Esophagus muscularis mucosa (tissue), 4 donors: ENCODE results near the gene SPARC. TPM values are rescaled to one million over a fixed set of nuclear protein-coding genes. Genes with fewer than 3 reads are reported as not detected.

Experiments used
- DNase-seq: peaks from one replicate; pipeline ENCODE4 v3.0.0-alpha.2; 2017; ENCODE audit errors: extremely low spot score
- H3K27ac ChIP-seq, 4 donors: fragments of 200-600 bp; sonication (generic); replicated peaks in 1 of 4; 1 replicate in 3 of 4; 2 replicates in 1 of 4; pipeline ENCODE4 v1.5.1; 2016 to 2019; ENCODE audit warnings: mild to moderate bottlenecking in 1 of 4
- H3K27me3 ChIP-seq, 4 donors: fragments of 200-600 bp; sonication (generic); one replicate each; pipeline versions ENCODE4 v1.5.1 to v1.6.0; 2016 to 2019
- H3K36me3 ChIP-seq, 4 donors: fragments of 200-600 bp; sonication (generic); one replicate each; pipeline ENCODE4 v1.5.1; 2016 to 2019
- H3K4me1 ChIP-seq, 4 donors: fragments of 200-600 bp; sonication (generic); one replicate each; pipeline ENCODE4 v1.5.1; 2016 to 2019
- H3K4me3 ChIP-seq, 4 donors: fragments of 200-600 bp; sonication (generic); 1 replicate in 2 of 4; 2 replicates in 2 of 4; pipeline ENCODE4 v1.5.1; 2016 to 2019; ENCODE audit warnings: mild to moderate bottlenecking in 4 of 4, moderate library complexity in 1 of 4
- H3K9me3 ChIP-seq, 4 donors: fragments of 200-600 bp; sonication (generic); 1 replicate in 3 of 4; 2 replicates in 1 of 4; pipeline ENCODE4 v1.5.1; 2016 to 2019
- CTCF ChIP-seq, 3 experiments: fragments of 200-600 bp in 2 of 3; fragments of 450-650 bp in 1 of 3; sonication (generic) in 2 of 3; IDR thresholded peaks; one replicate each; pipeline ENCODE4 v1.5.1; 2017 to 2019; ENCODE audit warnings: antibody characterized with exemption in 3 of 3, mild to moderate bottlenecking in 2 of 3, moderate library complexity in 1 of 3
- EP300 ChIP-seq: sonication (generic); formaldehyde crosslinking; IDR thresholded peaks from one replicate; pipeline ENCODE4 v1.6.1; 2017; ENCODE audit warnings: antibody characterized with exemption
- POLR2A ChIP-seq: fragments of 450-650 bp; IDR thresholded peaks from one replicate; pipeline ENCODE4 v1.6.1; 2017; ENCODE audit warnings: antibody characterized with exemption, moderate library complexity, mild to moderate bottlenecking, low read depth
- POLR2AphosphoS5 ChIP-seq, 2 donors: sonication (generic); formaldehyde crosslinking; IDR thresholded peaks; one replicate each; pipeline ENCODE4 v1.6.1; 2017; ENCODE audit warnings: antibody characterized with exemption in 2 of 2
- WGBS: methylation state at CpG from one replicate; pipeline ENCODE4 v1.1.5; 2018; 5-methylcytosine and 5-hydroxymethylcytosine counted together
- intact Hi-C: fragments of 100-400 bp; cut with DNase I; formaldehyde crosslinking; loops from one replicate; pipeline ENCODE4 v1.15.1; 2023
- total RNA-seq, 4 donors: library from RNA; depleted of rRNA; stranded (reverse); fragments of >200 nt; gene quantifications; one replicate each; pipeline versions ENCODE4 v1.1.0 to v1.2.1, GENCODE V29; 2016

SPARC gene
- total RNA-seq, 4 donors from 2014 or later, result 269 to 875 (median 432) TPM

DNA sequence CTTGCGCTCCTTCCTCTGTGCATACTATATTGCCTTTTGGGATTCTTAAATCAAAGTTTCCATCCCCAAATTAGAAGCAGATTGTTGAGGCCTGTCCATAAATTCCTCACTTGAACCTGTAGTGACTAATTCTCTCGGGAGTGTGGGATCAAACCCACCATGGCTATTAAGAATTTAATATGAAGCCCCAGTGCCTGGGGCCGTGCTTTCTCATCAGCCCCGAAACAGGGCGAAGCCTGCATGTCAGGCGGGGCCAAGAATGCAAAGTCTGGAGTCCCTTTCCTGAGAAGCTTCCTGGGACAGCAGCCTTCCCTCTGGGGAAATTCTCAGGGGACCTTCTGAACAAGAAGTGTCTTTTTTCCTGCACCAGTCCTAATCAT, 66.3 kb downstream of the SPARC start:
- Histone ChIP-seq H3K36me3 (no peaks in the 10 kb centered on the region), H3K27ac (no peak overlapping the region), H3K4me3 (no peak overlapping the region), H3K27me3 (peaks cover 0 to 25% (median 0%) of the 10 kb centered on the region in 4 donors), H3K4me1 (peaks cover 0 to 3% (median 0%) of the 10 kb centered on the region in 4 donors), H3K9me3 (no peaks in the 10 kb centered on the region)
- no peak for DNase-seq
- TF ChIP-seq EP300 (no peak), POLR2A (no peak), CTCF (IDR thresholded peaks at IDR 0.05) (no peak), POLR2AphosphoS5 (IDR thresholded peaks at IDR 0.05) (no peak)
- intact Hi-C loops, result no loop called here
- 80% methylated on average over 6 of the region's 6 CpGs for WGBS

DNA sequence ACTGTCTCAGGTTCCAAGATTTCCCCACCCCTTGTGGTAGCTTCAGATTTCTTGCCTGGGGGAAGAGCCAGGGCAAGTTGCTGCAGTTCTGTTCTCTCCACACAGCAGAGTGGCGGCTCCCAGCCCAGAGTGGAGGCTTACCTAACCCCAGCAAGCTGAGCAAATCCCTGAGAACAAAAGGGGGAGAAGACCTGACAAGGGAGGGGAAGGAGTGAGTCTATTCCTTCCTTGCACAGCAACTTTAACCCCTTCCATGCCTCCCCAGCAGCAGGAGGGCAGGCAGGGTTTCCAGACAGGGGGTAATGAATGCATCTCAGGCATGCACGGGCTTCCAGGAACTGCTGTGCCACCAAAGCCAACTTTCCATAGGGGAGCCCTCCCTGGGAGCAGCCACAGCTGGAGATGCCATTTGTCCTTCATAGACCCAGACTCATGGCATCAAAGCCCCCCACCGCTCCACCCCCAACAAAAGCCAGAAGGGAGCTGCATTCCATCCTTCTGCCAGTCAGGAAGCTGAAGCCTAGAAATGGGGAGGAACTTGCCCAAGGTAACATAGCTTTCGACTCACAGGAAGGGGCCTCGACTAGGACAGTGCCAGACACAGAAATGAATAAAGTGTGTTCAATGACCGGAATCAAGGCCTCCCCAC, 66.8 kb downstream of the SPARC start:
- 57% methylated on average over 5 of the region's 6 CpGs for WGBS
- Histone ChIP-seq H3K27me3 (peaks cover 0 to 29% (median 0%) of the 10 kb centered on the region in 4 donors), H3K27ac (no peak overlapping the region), H3K4me3 (no peak overlapping the region), H3K9me3 (no peaks in the 10 kb centered on the region), H3K36me3 (no peaks in the 10 kb centered on the region), H3K4me1 (peaks cover 0 to 3% (median 0%) of the 10 kb centered on the region in 4 donors)
- intact Hi-C loops, result no loop called here
- no peak for TF ChIP-seq POLR2A
- TF ChIP-seq POLR2AphosphoS5 (IDR thresholded peaks at IDR 0.05), result no peak
- TF ChIP-seq CTCF (IDR thresholded peaks at IDR 0.05), result no peak
- no peak for TF ChIP-seq EP300
- DNase-seq, result no peak

DNA sequence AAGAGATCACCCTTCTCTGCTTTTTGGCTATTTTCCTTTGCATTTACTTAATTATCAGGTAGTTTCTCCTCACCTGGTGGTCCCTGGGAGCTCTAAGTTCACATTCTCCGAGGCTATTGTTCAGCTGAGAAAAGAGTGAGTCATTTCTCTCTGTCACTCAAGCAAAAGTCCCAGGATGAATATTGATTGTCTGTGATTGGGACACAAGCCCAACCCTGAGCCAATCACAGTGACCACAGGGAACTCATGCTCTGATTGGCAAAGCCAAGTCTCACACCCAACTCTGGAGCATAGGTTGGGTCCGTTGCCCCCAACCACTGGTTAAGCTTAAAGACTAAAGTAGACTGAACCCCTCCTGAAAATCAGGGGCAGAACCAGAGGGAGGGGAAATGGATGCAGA, 67.8 kb downstream of the SPARC start:
- DNase-seq, result no peak
- peaks cover 0 to 34% (median 0%) of the 10 kb centered on the region in 4 donors for H3K27me3 ChIP-seq
- no peaks in the 10 kb centered on the region for H3K36me3 ChIP-seq
- no peaks in the 10 kb centered on the region for H3K9me3 ChIP-seq
- TF ChIP-seq POLR2AphosphoS5 (IDR thresholded peaks at IDR 0.05) (no peak), EP300 (no peak), CTCF (IDR thresholded peaks at IDR 0.05) (no peak), POLR2A (no peak)
- no peak overlapping the region for H3K4me3 ChIP-seq
- WGBS, result 48% methylated on average over 2 of the region's 2 CpGs
- intact Hi-C loops, result no loop called here
- H3K27ac ChIP-seq, result no peak overlapping the region
- H3K4me1 ChIP-seq, result no peaks in the 10 kb centered on the region

GRCh38 chr5:151617841-151618710, 68.6 kb downstream of the SPARC start:
- H3K4me1 ChIP-seq, result no peaks in the 10 kb centered on the region
- no peaks in the 10 kb centered on the region for H3K36me3 ChIP-seq
- peaks cover 0 to 37% (median 0%) of the 10 kb centered on the region in 4 donors for H3K27me3 ChIP-seq
- TF ChIP-seq POLR2A, result no peak
- no peak for TF ChIP-seq EP300
- no peak for TF ChIP-seq CTCF (IDR thresholded peaks at IDR 0.05)
- TF ChIP-seq POLR2AphosphoS5 (IDR thresholded peaks at IDR 0.05), result no peak
- WGBS, result 60% methylated on average over 3 of the region's 3 CpGs
- H3K4me3 ChIP-seq, result no peak overlapping the region
- DNase-seq, result no peak
- no peaks in the 10 kb centered on the region for H3K9me3 ChIP-seq
- H3K27ac ChIP-seq, result no peak overlapping the region
- intact Hi-C loops, result no loop called here
